ENCODE results near the gene INPP5D. TPM values are rescaled to one million over a fixed set of nuclear protein-coding genes. Genes with fewer than 3 reads are reported as not detected.

The INPP5D gene
- total RNA-seq, 1 experiment from 2014 or later, result 17.2 TPM

DNA sequence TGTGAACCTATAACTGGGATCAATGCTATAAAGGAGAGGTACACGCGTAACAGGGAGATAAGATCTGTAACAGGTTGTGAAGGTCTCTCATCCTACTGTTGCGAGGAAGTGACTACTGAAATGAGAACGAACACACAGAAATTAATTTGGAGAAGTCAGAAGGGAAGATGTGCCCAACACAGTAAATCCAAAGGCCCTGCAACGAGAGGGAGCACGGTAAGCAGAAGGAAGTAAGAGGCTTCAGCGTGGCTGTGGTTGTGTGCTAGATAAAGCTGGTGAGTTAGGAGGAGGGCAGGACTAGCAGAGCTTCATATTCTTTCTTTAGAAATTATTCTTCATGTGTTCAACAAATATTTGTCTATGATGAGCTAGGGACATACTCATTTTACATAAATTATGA, 188.9 kb downstream of the INPP5D start (continued):
- TF ChIP-seq, protein P1, sequence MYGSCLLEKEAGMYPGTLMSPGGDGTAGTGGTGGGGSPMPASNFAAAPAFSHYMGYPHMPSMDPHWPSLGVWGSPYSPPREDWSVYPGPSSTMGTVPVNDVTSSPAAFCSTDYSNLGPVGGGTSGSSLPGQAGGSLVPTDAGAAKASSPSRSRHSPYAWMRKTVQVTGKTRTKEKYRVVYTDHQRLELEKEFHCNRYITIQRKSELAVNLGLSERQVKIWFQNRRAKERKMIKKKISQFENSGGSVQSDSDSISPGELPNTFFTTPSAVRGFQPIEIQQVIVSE (CRISPR knock-in tag; IDR thresholded peaks at IDR 0.05; ENCODE audit: borderline replicate concordance), result no peak

DNA sequence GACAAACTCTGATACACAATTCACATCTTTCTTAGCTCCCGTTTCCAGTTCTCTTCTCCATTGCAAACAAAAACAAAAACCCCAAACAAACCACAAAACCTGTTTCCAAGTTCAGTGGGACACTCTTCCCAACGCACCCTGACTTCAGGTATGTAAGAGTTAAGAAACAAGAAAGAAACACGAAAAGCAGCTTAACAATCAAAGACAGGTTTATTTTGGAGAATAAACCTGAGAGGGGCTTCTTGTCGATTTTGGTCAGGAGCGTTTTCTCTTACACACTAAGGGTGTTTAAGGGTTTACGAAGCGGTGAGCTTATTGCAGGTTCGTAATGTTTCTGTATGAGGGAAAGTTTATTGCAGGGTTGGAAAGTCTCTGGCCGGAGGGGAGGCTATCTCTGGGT, 190.4 kb downstream of the INPP5D start:
- H3K4me3 Mint-ChIP-seq, result no peak overlapping the region
- no peak overlapping the region; the same call in 1 of the 2 replicates for H3K27ac Mint-ChIP-seq
- ChIA-PET CTCF (interaction anchor here (0.7 to 4.8 kb wide), 9 partner anchors 15 to 272 kb away, joined by 3 to 22 read pairs (median 10); partner anchors contain the start of gene INPP5D), POLR2A (interaction anchor here (1.1 kb wide), 1 partner anchor 199 kb away, joined by 3 read pairs; no protein-coding TSS in a partner anchor)
- H3K27me3 Mint-ChIP-seq (ENCODE audit: low read depth), result peaks cover 2% of the 10 kb centered on the region; the same call in 1 of the 2 replicates
- H3K4me1 Mint-ChIP-seq, result peaks cover 8% of the 10 kb centered on the region
- peaks cover 19% of the 10 kb centered on the region for H3K9me3 Mint-ChIP-seq
- ATAC-seq, result no peak
- TF ChIP-seq, protein P2, sequence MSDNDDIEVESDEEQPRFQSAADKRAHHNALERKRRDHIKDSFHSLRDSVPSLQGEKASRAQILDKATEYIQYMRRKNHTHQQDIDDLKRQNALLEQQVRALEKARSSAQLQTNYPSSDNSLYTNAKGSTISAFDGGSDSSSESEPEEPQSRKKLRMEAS (CRISPR knock-in tag; IDR thresholded peaks at IDR 0.05), result no peak
- TF ChIP-seq HMGA2 (CRISPR knock-in tag; IDR thresholded peaks at IDR 0.05) (no peak), NFATC4 (CRISPR knock-in tag; IDR thresholded peaks at IDR 0.05) (no peak), FOXK1 (CRISPR knock-in tag; IDR thresholded peaks at IDR 0.05) (no peak), TP53 (CRISPR knock-in tag; IDR thresholded peaks at IDR 0.05) (no peak), TCF7 (CRISPR knock-in tag; IDR thresholded peaks at IDR 0.05; ENCODE audit: low read depth) (no peak), OVOL2 (CRISPR knock-in tag; IDR thresholded peaks at IDR 0.05; ENCODE audit: borderline replicate concordance) (no peak), ESRRA (CRISPR knock-in tag; IDR thresholded peaks at IDR 0.05; ENCODE audit: borderline replicate concordance) (no peak), MXD4 (CRISPR knock-in tag; IDR thresholded peaks at IDR 0.05; ENCODE audit: borderline replicate concordance) (no peak), ZBTB21 (CRISPR knock-in tag; IDR thresholded peaks at IDR 0.05; ENCODE audit: borderline replicate concordance) (no peak), ZNF138 (CRISPR knock-in tag; conservative IDR thresholded peaks at IDR 0.05) (no peak), CREB1 (CRISPR knock-in tag; IDR thresholded peaks at IDR 0.05) (no peak)
- TF ChIP-seq, protein P3, sequence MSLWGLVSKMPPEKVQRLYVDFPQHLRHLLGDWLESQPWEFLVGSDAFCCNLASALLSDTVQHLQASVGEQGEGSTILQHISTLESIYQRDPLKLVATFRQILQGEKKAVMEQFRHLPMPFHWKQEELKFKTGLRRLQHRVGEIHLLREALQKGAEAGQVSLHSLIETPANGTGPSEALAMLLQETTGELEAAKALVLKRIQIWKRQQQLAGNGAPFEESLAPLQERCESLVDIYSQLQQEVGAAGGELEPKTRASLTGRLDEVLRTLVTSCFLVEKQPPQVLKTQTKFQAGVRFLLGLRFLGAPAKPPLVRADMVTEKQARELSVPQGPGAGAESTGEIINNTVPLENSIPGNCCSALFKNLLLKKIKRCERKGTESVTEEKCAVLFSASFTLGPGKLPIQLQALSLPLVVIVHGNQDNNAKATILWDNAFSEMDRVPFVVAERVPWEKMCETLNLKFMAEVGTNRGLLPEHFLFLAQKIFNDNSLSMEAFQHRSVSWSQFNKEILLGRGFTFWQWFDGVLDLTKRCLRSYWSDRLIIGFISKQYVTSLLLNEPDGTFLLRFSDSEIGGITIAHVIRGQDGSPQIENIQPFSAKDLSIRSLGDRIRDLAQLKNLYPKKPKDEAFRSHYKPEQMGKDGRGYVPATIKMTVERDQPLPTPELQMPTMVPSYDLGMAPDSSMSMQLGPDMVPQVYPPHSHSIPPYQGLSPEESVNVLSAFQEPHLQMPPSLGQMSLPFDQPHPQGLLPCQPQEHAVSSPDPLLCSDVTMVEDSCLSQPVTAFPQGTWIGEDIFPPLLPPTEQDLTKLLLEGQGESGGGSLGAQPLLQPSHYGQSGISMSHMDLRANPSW (CRISPR knock-in tag; conservative IDR thresholded peaks at IDR 0.05; ENCODE audit: low read depth), result no peak
- TF ChIP-seq, protein P4, sequence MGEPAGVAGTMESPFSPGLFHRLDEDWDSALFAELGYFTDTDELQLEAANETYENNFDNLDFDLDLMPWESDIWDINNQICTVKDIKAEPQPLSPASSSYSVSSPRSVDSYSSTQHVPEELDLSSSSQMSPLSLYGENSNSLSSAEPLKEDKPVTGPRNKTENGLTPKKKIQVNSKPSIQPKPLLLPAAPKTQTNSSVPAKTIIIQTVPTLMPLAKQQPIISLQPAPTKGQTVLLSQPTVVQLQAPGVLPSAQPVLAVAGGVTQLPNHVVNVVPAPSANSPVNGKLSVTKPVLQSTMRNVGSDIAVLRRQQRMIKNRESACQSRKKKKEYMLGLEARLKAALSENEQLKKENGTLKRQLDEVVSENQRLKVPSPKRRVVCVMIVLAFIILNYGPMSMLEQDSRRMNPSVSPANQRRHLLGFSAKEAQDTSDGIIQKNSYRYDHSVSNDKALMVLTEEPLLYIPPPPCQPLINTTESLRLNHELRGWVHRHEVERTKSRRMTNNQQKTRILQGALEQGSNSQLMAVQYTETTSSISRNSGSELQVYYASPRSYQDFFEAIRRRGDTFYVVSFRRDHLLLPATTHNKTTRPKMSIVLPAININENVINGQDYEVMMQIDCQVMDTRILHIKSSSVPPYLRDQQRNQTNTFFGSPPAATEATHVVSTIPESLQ (CRISPR knock-in tag; IDR thresholded peaks at IDR 0.05), result no peak
- TF ChIP-seq, protein P5, sequence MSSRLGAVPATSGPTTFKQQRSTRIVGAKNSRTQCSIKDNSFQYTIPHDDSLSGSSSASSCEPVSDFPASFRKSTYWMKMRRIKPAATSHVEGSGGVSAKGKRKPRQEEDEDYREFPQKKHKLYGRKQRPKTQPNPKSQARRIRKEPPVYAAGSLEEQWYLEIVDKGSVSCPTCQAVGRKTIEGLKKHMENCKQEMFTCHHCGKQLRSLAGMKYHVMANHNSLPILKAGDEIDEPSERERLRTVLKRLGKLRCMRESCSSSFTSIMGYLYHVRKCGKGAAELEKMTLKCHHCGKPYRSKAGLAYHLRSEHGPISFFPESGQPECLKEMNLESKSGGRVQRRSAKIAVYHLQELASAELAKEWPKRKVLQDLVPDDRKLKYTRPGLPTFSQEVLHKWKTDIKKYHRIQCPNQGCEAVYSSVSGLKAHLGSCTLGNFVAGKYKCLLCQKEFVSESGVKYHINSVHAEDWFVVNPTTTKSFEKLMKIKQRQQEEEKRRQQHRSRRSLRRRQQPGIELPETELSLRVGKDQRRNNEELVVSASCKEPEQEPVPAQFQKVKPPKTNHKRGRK (CRISPR knock-in tag; IDR thresholded peaks at IDR 0.05; ENCODE audit: borderline replicate concordance), result no peak
- TF ChIP-seq, protein P6, sequence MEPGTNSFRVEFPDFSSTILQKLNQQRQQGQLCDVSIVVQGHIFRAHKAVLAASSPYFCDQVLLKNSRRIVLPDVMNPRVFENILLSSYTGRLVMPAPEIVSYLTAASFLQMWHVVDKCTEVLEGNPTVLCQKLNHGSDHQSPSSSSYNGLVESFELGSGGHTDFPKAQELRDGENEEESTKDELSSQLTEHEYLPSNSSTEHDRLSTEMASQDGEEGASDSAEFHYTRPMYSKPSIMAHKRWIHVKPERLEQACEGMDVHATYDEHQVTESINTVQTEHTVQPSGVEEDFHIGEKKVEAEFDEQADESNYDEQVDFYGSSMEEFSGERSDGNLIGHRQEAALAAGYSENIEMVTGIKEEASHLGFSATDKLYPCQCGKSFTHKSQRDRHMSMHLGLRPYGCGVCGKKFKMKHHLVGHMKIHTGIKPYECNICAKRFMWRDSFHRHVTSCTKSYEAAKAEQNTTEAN (CRISPR knock-in tag; IDR thresholded peaks at IDR 0.05), result no peak
- TF ChIP-seq, protein P7, sequence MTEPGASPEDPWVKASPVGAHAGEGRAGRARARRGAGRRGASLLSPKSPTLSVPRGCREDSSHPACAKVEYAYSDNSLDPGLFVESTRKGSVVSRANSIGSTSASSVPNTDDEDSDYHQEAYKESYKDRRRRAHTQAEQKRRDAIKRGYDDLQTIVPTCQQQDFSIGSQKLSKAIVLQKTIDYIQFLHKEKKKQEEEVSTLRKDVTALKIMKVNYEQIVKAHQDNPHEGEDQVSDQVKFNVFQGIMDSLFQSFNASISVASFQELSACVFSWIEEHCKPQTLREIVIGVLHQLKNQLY (CRISPR knock-in tag; IDR thresholded peaks at IDR 0.05), result no peak
- TF ChIP-seq, protein P8, sequence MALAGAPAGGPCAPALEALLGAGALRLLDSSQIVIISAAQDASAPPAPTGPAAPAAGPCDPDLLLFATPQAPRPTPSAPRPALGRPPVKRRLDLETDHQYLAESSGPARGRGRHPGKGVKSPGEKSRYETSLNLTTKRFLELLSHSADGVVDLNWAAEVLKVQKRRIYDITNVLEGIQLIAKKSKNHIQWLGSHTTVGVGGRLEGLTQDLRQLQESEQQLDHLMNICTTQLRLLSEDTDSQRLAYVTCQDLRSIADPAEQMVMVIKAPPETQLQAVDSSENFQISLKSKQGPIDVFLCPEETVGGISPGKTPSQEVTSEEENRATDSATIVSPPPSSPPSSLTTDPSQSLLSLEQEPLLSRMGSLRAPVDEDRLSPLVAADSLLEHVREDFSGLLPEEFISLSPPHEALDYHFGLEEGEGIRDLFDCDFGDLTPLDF (CRISPR knock-in tag; IDR thresholded peaks at IDR 0.05), result no peak
- peaks cover 25% of the 10 kb centered on the region for H3K36me3 Mint-ChIP-seq
- no peak for DNase-seq (ENCODE audit: low spot score)

All from WTC11 (cell line).